ENCODE data around the gene RFX7. TPM values are rescaled to one million over a fixed set of nuclear protein-coding genes. Genes with fewer than 3 reads are reported as not detected.
"Not testable (repeated sequence)": the region's sequence is repeated elsewhere in the genome, so short reads cannot be mapped to it uniquely, and the experiment has no call there.

The RFX7 gene
- 3.2 and 3.5 TPM in 2 replicates for total RNA-seq (2014; rRNA removed; shearing (Covaris generic))

- peak; percentile 72 for DNase-seq (ENCODE audit: low spot score)
Observed at GRCh38 chr15:56243163-56244037, at the start of gene RFX7. Gene RFX7 (minus strand): TSS chr15:56243879. CDS start chr15:56243285, 594 bp downstream.

DNA sequence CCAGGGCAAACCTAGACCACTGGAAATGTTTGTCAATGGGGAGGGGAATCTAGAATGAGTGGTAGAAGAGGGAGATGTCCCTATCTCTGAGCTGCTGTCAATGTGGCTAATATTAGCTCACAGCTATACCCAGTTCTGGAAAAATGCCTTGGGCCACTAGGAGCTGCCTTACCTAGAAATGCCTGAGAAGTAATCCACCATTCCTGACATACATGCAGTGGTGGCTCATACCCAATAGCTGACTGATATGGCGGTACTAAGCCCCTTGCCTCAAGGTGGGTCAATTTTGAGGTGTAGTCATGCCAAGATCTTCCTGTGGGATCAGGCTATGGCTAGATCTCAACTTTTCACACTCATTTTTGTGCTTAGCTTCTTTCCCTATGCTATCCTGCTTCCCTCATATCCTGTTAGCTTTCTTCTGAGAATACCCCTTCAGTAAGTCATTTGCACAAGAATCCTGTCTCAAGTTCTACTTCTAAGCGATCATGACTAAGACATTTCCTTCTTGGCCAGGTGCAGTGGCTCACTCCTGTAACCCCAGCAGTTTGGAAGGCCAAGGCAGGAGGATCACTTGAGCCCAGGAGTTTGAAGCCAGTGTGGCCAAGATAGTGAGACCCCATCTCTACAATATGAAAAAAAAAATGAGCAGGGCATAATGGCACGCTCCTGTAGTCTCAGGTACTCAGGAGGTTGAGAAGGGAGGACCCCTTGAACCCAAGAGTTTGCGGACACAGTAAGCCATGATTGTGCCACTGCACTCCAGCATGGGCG, 49.1 kb upstream of the RFX7 start:
- no peak for DNase-seq (ENCODE audit: low spot score)

DNA sequence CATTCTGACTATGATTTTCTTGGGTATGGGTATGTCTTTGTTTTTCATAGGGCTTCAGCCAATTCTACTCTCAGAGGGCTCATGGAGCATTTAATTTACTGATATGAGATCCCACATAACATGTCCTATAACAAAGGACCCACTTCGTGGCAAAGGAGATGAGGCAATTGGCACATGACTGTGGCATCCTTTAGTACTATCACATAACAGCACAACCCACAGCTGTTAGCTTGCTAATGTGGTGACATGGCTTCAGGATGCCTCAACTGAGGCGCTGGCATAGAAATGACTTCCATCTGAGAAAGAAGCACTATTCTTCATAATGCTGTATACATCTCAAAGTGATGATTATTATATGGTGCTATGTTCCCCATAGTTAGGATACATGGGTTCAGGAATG, 48.1 kb upstream of the RFX7 start:
- DNase-seq (ENCODE audit: low spot score) = no peak

DNA sequence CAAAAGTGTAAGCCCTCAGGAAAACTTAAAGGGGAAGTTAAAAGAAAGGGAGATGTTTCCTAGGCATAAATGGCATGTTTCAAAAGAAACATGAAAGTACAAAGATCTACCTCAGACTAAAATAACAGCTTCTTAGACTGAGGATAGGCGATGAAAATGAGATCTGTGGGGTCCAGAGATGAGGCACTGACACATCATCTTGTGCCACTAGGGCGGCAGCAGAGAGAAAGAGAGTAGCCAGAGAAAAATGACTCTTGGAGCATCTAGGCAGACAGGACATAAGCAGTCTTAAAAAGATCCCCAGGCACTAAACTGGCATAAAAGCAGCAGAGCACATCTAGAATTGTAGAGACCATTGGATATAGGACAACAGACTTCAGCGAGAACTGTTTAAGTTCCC, 42.5 kb upstream of the RFX7 start:
- peak; percentile 26 for DNase-seq (ENCODE audit: low spot score)

- DNase-seq (ENCODE audit: low spot score) = no peak
Observed at GRCh38 chr15:56281145-56281544, 37.5 kb upstream of the RFX7 start.

DNA sequence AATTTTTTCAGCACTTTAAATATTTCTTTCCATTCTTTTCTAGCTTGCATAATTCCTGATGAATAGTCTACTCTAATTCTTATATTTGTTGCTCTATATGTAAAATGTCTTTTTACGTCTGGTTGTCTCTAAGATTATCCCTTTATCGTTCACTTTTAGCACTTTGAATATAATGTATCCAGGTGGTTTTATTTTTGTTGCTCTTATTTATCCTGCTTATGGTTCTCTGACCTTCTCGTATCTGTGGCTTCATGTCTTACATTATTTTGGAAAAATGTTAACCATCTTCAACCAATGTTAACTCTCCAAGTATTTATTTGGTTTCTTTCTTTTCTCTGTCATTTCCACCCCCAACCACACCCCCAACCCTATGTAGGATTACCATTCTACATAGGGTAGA, 30.0 kb upstream of the RFX7 start:
- DNase-seq (ENCODE audit: low spot score) = no peak

DNA sequence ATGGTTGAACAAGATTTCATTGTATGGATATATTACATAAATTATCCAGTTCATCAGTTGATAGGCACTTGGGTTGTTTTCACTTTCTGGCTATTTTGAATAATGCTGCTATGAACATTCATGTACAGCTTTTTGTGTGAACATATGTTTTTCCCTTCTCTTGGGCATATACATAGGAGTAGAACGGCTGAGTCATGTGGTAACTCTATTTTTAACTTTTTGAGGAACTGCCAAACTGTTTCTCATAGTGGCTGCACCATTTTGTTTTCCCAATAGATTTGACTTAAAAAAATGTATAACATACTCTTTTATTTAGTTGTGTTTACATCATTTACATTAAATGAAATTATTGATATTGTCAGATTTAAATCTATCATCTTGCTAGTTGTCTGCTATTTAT, 28.8 kb upstream of the RFX7 start:
- no peak for DNase-seq (ENCODE audit: low spot score)

- not testable (repeated sequence) for DNase-seq (ENCODE audit: low spot score)
Observed at GRCh38 chr15:56266465-56266864, 22.8 kb upstream of the RFX7 start.

- no peak for DNase-seq (ENCODE audit: low spot score)
Observed at GRCh38 chr15:56261854-56262509, 18.3 kb upstream of the RFX7 start.

DNA sequence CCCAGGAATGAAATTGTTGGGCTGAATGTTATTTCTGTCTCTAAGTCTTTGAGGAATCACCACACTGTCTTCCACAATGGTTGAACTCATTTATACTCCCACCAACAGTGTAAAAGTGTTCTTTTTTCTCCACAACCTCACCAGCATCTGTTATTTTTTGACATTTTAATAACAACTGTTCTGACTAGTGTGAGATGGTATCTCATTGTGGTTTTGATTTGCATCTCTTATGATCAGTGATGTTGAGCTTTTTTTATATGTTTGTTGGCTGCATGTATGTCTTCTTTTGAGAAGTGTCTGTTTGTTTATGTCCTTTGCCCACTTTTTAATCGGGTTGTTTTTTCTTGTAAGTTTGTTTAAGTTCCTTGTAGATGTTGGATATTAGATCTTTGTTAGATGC, 13.6 kb upstream of the RFX7 start:
- DNase-seq (ENCODE audit: low spot score) = not testable (repeated sequence)

DNA sequence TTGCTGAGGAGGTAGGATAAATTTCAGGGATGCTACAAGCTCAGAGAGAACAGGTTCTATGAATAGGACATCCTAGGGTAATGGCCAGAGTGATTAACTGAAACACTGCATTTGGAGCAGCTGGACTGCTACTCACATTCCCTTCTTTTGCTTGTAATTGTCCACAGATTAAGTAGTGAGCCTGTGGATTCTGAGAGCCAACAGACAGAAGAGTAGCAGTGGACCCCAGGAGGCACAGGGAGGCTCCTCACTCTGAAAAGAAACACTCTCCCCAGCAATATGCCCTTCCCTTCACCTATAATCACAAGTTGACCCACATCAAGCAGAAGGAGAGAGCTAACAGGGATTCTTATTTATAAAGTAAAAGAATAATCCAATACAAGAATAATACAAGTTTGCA, 10.6 kb upstream of the RFX7 start:
- DNase-seq (ENCODE audit: low spot score) = no peak

- DNase-seq (ENCODE audit: low spot score) = no peak
Observed at GRCh38 chr15:56252386-56252785, 8.7 kb upstream of the RFX7 start.

DNA sequence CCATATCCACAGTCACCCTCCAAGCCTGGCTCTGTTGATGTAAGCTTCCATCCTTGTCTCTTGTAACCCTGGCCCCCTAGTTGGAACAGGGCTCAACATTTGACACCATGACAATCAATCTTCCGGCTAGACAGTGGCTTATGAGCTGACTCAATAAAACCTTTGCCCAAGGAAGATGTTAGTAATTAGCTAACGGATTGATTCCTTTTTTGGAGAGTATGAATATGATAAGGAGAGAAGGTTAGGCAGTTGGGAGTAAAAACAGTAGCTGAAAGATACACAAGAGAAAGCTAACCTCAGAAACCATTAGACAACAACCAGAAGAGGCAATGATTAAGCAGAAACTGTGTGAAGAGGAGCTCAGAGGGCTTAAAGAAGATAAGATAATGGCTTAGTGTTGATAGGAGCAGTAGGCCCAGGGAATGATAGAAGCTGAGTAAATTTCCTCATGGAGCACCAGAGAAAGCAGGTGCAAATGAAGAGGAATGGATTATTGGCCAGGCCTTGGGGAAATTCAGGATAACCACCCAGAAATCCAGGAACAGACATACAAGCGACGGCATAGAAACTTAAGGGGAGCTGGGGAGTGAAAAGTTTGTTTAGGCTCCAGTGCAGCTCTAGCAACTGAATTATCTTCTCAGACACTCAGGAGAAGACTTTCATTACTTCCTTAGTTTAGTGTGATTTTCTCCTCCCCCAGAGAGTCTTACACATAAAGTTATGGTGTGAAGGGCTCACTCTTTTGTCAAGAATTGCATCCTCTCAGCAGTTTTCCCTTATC, 7.8 kb upstream of the RFX7 start:
- no peak for DNase-seq (ENCODE audit: low spot score)

- no peak for DNase-seq (ENCODE audit: low spot score)
Observed at GRCh38 chr15:56250626-56251025, 6.9 kb upstream of the RFX7 start.

DNA sequence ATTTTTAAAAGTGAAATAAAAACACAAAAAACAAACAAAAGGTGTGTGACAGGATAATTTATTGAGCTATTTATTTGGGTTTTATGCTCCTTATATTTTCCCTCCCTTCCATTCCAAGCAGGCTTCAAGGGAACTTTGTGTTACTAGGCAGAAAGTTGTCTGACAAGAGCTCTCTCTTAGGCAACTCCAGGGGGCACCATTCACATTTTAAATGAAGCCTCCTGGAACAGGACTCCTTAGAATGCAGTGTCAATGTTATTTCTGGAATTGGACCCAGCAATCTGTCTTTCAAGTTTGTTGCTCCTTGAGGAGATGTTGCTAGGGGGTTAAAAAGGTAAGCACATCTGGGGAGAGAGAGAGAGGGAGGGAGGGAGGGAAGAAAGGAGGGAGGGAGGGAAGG, 5.4 kb upstream of the RFX7 start:
- DNase-seq (ENCODE audit: low spot score) = peak; percentile 56

DNA sequence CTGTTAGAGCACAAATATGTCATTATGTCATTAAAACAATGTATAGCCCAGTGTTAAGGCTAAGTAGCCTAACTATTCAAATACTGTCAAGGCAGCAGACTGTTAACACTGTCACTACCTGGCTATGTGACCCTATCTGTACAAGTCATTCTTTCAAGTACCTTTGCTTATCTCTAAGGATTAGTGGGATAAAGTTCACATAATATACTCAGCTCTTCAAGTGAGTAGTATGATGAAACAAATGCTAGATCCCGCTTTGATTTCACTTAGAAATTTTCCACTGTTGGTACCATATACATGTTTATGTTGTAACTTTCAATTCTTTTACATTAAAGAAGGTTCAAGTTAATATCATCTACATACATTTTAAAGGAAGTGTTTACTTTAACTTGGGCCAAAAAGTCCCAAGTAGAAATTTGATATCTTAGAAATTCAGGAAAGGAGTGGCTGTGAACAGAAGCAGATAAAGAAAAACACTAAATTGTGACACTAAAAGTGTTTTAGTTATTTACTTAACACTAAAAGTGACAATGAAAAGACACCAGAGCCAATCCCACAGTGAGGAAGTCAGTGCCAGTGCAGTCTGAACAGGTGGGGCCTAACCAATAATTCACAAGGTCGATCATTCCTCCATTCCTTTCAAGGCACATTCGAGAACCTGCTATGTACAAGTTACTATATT, 4.8 kb upstream of the RFX7 start:
- DNase-seq (ENCODE audit: low spot score) = no peak

- no peak for DNase-seq (ENCODE audit: low spot score)
Observed at GRCh38 chr15:56247266-56247665, 3.6 kb upstream of the RFX7 start.

- peak; percentile 98 for DNase-seq (ENCODE audit: low spot score)
Observed at GRCh38 chr15:56245871-56246814, 2.5 kb upstream of the RFX7 start.

DNA sequence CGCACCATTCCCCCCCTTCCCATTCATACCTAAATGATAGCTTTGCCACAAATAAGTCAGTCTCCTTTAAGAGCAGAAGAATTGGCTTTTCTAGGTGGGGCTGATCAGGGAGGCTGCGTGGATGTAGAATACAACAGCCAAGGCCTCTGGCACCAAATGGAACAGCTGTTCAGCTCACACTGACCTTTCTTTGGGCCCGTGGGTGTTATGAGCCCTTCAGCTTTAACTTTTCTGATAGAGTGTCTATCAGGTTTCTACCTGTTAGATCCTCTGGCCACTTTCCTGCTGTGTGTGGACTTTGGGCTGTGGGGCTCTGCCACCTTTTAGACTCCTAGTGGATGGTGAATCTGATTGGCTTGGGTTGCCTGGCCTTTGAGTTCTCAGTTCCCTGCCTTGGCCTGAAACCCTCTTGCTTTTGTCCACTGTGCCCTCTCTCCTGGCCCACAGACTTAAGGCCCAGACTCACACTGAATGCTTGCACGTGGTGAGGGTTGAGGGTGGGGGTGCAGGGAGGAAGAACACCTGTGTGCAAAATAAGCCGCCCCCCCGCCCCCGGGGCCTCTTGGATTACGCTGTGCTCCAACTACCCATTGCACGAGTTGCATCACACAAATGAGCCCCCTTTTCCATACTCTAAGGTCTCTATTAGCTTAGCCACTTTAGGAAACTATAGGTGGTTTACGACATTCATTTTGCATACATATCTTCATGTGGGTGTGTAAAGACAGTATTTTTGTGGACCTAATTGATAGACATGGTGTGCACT, 1.3 kb upstream of the RFX7 start:
- peak; percentile 58 for DNase-seq (ENCODE audit: low spot score)
